Measurements from ENCODE around the gene RGS11.
A peak's percentile ranks its signal among the peaks of the same experiment; 100 is the strongest.

RGS11 gene

DNA sequence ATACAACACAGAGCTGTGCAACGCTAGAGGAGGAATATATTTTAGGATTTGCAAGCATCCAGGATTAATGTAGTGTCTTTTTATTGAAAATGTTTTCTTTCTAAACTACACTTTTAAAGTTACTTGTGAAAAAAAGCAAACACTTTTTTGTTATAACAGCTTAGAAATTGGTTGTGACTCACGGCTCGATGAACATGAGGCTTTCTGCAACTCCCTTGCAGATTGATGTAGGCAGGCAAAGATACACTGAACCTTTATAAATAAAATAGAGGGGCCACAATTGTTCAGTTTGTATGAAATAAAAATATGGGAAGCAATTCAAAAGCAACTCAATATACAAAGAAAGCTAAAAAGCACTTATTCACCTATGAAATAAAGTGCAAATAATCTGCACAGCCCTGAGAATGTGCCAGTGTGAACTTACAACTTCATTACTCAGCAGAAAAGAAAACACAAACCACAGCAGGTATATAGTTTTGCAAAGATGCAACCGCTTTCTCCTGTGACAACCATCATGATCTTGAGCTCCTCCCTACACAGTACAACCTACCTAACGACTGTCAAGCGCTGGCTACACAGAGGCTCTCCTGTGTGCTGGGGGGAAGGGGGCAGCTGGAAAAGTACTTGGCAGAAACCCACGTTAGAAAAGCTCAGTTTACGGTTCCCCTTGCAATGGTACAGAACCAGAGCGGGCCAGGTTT lies 47.4 kb downstream of the RGS11 start:
- H3K36me3 ChIP-seq (ENCODE audit: control insufficient read depth, insufficient read depth, low read length), result peaks cover 13% of the 10 kb centered on the region
- no peak for DNase-seq (ENCODE audit: extremely low read depth, insufficient read length)
- peak overlapping the region; percentile 92 for H3K4me3 ChIP-seq (replicated peaks; ENCODE audit: low read depth, low read length)
- H3K27me3 ChIP-seq (replicated peaks; ENCODE audit: control insufficient read depth, insufficient read depth, low read length), result no peaks in the 10 kb centered on the region
- TF ChIP-seq, protein P1, sequence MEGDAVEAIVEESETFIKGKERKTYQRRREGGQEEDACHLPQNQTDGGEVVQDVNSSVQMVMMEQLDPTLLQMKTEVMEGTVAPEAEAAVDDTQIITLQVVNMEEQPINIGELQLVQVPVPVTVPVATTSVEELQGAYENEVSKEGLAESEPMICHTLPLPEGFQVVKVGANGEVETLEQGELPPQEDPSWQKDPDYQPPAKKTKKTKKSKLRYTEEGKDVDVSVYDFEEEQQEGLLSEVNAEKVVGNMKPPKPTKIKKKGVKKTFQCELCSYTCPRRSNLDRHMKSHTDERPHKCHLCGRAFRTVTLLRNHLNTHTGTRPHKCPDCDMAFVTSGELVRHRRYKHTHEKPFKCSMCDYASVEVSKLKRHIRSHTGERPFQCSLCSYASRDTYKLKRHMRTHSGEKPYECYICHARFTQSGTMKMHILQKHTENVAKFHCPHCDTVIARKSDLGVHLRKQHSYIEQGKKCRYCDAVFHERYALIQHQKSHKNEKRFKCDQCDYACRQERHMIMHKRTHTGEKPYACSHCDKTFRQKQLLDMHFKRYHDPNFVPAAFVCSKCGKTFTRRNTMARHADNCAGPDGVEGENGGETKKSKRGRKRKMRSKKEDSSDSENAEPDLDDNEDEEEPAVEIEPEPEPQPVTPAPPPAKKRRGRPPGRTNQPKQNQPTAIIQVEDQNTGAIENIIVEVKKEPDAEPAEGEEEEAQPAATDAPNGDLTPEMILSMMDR (IDR thresholded peaks at IDR 0.05; ENCODE audit: insufficient read depth, low read length, poor library complexity, severe bottlenecking), result no peak

DNA sequence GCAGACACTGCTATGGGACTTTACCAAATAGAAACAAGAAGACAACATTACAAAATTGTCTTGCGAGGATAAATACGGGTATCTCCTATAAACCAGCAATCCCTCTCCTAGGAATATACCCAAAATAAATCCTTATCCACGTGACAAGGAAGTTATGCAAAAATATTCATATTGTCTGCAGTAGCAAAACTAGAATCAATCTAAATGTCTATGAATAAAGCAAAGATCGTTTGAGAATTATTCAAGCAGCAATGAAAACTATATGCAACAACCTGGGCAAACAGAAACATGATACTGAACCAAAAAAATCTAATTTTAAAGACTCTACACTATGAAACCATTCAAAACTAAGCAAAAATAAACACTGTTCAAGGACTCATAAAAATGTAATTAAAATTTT lies 55.7 kb downstream of the RGS11 start:
- Histone ChIP-seq H3K27me3 (replicated peaks; ENCODE audit: control insufficient read depth, insufficient read depth, low read length) (no peaks in the 10 kb centered on the region), H3K4me3 (replicated peaks; ENCODE audit: low read depth, low read length) (no peak overlapping the region), H3K36me3 (ENCODE audit: control insufficient read depth, insufficient read depth, low read length) (peaks cover 11% of the 10 kb centered on the region)
- no peak for DNase-seq (ENCODE audit: extremely low read depth, insufficient read length)
- TF ChIP-seq, protein P1 (IDR thresholded peaks at IDR 0.05; ENCODE audit: insufficient read depth, low read length, poor library complexity, severe bottlenecking), result no peak

All from GM06990 (cell line).